Sigmoid colon (tissue), 7 donors: ENCODE data around the gene KCNJ15. TPM values are rescaled to one million over a fixed set of nuclear protein-coding genes. Genes with fewer than 3 reads are reported as not detected.

Experiments used
- DNase-seq: peaks from one replicate; pipeline ENCODE4 v3.0.0-alpha.2; 2019
- H3K27ac ChIP-seq, 4 donors: fragments of 200-600 bp; sonication (generic); one replicate each; pipeline ENCODE4 v1.5.1; 2016 to 2019; ENCODE audit warnings: mild to moderate bottlenecking in 1 of 4
- H3K27me3 ChIP-seq, 3 donors: fragments of 200-600 bp; sonication (generic); one replicate each; pipeline ENCODE4 v1.5.1; 2019; ENCODE audit warnings: mild to moderate bottlenecking in 1 of 3
- H3K36me3 ChIP-seq, 4 donors: fragments of 200-600 bp; sonication (generic); one replicate each; pipeline ENCODE4 v1.5.1; 2016 to 2019
- H3K4me1 ChIP-seq, 4 donors: fragments of 200-600 bp; sonication (generic); one replicate each; pipeline ENCODE4 v1.5.1; 2017 to 2019
- H3K4me3 ChIP-seq, 4 donors: fragments of 200-600 bp; sonication (generic); one replicate each; pipeline ENCODE4 v1.5.1; 2017 to 2019; ENCODE audit warnings: mild to moderate bottlenecking in 2 of 4, moderate library complexity in 1 of 4
- H3K9me3 ChIP-seq, 4 donors: fragments of 200-600 bp in 3 of 4; sonication (generic) in 3 of 4; one replicate each; pipeline versions ENCODE4 v1.5.1 to v1.6.1; 2013 to 2019
- CTCF ChIP-seq, 4 experiments: fragments of 450-650 bp in 3 of 4; fragments of 200-600 bp in 1 of 4; IDR thresholded peaks; one replicate each; pipeline ENCODE4 v1.5.1; 2016 to 2019; ENCODE audit warnings: antibody characterized with exemption in 4 of 4, mild to moderate bottlenecking in 3 of 4, moderate library complexity in 2 of 4
- POLR2AphosphoS5 ChIP-seq, 4 donors: sonication (generic); formaldehyde crosslinking; IDR thresholded peaks; one replicate each; pipeline ENCODE4 v1.6.1; 2017; ENCODE audit warnings: antibody characterized with exemption in 4 of 4
- WGBS, 2 donors: extraction: QIAGEN DNeasy Blood & Tissue Kit; methylation state at CpG; one replicate each; pipeline ENCODE4 v1.1.7; 2013; 5-methylcytosine and 5-hydroxymethylcytosine counted together
- intact Hi-C: fragments of 100-400 bp; cut with DNase I; formaldehyde crosslinking; loops from one replicate; pipeline ENCODE4 v1.15.1; 2023
- polyA plus RNA-seq, 3 donors: library from polyadenylated mRNA; stranded (reverse); fragments of 200-250 nt; gene quantifications; one replicate each; pipeline ENCODE4 v1.2.3, GENCODE V29; 2013
- total RNA-seq, 4 donors: library from RNA; depleted of rRNA; stranded (reverse); fragments of >200 nt; gene quantifications; one replicate each; pipeline ENCODE4 v1.1.0, GENCODE V29; 2016
- donor health status: healthy with polysubstance abuse.
- donor health status: Bipolar disorder and iron deficiency.
- donor health status: healthy.

KCNJ15 gene
- total and polyA plus RNA-seq, 7 donors, result 0.22 to 0.60 (median 0.49) TPM; not detected in 4

- peak; percentile 78 for DNase-seq
- 7 to 12% methylated on average over 20 of the region's 20 CpGs for WGBS, 2 donors
- intact Hi-C loops, result loop anchor here (1.0 to 10.0 kb wide), 4 partner anchors 137 to 681 kb away; no protein-coding TSS in a partner anchor
Measured at GRCh38 chr21:38355992-38356781, 99.4 kb downstream of the KCNJ15 start.

More at GRCh38 chr21:38355992-38356781, 99.4 kb downstream of the KCNJ15 start:
- peaks cover 0 to 10% (median 5%) of the 10 kb centered on the region in 4 donors for H3K4me1 ChIP-seq
- H3K9me3 ChIP-seq, result no peaks in the 10 kb centered on the region
- H3K36me3 ChIP-seq, result no peaks in the 10 kb centered on the region
- TF ChIP-seq POLR2AphosphoS5 (IDR thresholded peaks at IDR 0.05) (no peak), CTCF (IDR thresholded peaks at IDR 0.05) (peak; percentile 50 to 76 (median 71))
- H3K27me3 ChIP-seq, result peaks cover 0 to 5% (median 0%) of the 10 kb centered on the region in 3 donors
- no peak overlapping the region for H3K27ac ChIP-seq
- no peak overlapping the region for H3K4me3 ChIP-seq

Other genes with a start within 250 kb of the KCNJ15 start
- 1 to 10 TPM; 4.1 to 6.4 (median 5.5) TPM for gene ERG, start 241.5 kb downstream of the KCNJ15 start, total RNA-seq
- 1 to 10 TPM; 1.8 to 3.9 (median 2.1) TPM for gene ERG, start 241.5 kb downstream of the KCNJ15 start, polyA plus RNA-seq